NCI-H510A treated with DMSO at 0.1 percent for 48 hours (cell line): ENCODE results near the gene LPCAT4.
A peak's percentile ranks its signal among the peaks of the same experiment; 100 is the strongest.
"Not testable (repeated sequence)": the region's sequence is repeated elsewhere in the genome, so short reads cannot be mapped to it uniquely, and the experiment has no call there.

Experiments used
- DNase-seq: peaks from one replicate; lab custom pipeline; 2025; lab: John Stamatoyannopoulos, UW

Gene LPCAT4

DNA sequence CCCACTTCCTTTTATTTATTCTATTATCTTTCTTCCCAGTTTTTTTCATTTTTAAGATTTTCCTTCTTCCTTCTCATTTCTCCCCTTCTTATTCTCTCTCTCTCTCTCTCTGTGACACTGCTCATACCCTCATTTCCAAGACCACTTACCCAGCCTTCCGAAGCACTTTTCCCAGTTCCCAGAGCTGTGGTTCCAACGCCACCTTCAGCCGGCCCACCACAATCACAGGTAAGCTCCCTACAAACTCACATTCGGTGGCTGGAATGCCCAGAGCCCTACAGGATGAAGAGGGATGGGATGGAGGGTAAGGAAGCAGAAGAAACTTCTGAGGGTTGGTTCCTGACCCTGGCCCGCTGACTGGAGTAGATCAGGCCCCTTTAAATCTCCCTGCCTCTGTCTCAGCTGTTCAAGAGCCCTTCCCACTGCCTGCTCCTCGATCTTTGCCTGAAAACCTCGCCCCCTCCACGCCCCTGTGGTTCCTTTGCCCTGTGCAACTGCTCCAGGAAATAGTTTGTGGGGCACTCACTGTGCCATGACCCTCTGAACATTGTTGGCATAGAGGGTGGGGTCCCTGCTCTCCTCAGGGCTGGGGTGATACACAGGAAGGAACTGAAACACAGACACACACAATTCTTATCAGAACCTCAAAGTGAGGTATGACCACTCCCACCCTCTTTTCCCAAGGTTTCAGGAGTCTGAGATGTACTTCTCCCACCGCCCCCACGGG is 4.8 kb downstream of the LPCAT4 start:
- DNase-seq = no peak

DNA sequence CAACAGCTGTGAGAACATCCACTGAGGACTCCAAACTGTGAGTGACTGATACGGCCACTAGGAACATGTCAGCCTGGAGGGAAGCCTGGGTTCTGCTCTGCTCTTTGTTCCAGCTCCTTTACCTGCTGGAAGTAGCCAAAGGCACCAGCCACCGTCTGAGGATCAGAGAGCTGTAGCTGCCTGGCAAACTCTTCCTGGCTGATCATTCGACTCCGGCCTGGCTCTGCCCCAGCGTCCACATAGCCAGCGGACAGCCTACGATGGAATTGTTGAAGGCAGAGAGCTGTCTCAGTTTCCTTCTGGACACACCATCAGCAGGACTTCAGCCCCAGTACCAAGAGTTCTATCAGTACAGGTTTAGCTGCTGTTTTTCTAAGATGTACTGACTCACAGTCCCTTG is 5.7 kb downstream of the LPCAT4 start:
- DNase-seq = no peak

DNA sequence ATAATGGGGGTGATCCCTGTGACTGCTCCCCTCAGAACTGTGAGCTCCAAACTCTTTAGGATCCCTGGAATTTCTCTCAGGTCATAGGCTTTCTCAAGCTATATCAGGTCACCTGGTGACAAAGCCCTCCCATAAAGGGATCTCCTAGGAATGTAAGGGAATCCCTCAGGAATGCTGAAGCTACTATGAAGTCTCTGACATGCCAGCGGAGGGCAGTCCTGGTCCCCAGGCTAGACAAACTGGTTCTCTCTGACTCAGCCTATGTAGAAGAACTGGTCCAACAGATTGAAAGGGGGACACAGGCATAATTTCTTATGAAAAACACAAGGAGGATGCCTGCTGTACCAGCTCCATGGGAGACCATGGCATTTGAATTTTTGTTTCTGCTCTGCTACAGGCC is 6.7 kb downstream of the LPCAT4 start:
- DNase-seq = no peak

DNA sequence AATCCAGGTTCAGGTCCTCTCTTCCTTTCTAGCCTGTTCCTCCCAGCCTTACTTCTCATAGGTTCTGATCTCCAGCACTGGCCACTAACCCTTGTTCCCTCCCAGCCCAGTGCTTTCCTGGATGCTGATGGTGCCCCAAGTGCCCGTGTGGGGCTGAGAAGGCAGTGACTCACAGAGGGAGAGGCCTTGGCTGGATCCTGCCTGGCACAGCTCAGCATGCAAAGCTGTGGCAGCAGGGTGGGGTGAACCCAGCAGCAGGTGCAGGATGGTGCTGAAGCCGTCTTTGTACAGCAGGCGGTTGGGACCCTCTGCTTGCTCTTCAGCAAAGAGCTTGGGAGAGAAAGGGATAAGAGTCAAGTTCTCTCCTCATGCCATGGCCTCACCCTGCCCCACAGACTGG is 7.6 kb downstream of the LPCAT4 start:
- no peak for DNase-seq

DNA sequence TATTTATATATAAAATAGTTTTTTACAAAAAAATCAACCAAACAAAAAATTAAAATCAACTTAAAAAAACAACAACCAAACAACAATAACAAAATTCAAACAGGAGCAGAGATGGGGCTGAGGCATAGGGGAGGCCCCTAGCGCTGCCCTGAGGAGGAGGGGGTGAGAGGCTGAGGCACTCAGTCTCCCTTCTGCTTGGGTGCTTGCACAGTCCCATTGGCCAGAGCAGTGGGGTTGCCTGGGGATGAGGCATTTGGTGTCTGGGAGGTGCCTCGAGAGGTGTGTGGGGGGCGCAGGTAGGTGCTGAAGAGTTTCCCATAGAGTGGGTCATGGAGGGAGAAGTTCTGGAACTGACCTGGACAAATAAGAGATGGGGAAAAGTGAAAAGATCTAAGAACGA is 8.0 kb downstream of the LPCAT4 start:
- DNase-seq = no peak

DNA sequence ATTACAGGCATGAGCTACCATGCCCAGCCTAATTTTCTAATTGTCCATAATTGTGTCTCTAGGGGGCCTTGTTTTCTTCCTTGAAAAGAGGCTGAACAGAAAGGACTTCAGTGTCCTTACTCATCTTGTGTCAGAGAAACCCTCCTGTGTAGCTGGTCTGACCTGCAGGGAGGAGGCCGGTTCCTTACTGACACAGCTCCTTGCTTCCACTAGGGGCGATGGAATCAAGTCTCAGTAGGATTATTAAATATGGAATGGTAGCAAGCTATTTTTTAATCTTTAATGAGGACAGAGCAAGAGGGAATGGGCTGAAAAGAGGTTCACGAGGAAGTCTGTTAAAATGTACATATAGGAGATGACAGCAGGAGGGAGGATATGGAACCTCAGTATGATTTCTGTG is 8.6 kb downstream of the LPCAT4 start:
- DNase-seq = no peak

DNA sequence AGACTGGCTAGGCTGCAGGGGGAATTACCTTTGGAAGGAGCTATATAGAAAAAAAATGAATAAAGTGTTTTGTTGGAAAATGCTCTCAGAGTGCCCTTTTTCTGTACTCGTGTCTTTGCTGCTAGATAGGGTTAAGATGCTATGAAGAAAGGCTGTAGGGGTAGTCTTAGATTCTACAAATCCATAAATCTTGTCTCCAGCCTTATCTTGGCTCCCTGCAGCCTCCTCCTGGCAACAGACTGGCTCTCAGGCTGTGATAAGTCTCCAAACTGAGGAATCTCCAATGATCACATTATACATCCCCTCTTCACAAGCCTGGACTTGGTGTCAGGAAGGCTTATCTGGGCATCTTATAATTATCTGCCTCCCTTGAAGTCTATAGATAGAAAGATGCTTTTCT is 9.3 kb downstream of the LPCAT4 start:
- DNase-seq = no peak

DNA sequence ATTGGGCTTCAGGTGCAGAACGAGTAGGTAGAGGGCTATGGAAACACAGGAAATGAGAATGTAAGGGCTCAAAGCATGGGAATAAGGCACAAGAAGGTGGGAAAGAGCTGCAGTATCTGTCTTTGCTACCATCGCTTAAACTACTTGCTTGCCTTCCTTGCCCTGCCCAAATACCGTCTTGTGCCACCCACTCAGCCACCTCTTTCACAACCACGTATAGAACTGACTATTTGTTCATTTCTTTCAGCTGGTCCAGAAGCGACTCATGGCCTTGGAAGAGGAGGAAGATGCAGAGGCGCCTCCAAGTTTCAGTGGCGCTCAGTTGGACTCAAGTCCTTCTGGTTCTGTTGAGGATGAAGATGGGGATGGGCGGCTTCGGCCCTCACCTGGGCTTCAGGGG is 11.8 kb downstream of the LPCAT4 start:
- DNase-seq = no peak

DNA sequence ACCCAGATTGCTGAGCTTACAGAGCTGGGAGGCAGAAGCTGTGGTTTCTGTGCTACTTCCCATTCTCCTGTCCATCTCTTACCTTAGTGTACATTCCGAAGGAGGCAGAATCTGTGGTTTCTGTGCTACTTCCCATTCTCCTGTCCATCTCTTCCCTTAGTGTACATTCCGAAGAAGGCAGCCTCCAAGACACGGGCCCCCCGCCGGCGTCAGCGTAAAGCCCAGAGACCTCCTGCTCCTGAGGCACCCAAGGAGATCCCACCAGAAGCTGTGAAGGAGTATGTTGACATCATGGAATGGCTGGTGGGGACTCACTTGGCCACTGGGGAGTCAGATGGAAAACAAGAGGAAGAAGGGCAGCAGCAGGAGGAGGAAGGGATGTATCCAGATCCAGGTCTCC is 12.7 kb downstream of the LPCAT4 start:
- DNase-seq = no peak

DNA sequence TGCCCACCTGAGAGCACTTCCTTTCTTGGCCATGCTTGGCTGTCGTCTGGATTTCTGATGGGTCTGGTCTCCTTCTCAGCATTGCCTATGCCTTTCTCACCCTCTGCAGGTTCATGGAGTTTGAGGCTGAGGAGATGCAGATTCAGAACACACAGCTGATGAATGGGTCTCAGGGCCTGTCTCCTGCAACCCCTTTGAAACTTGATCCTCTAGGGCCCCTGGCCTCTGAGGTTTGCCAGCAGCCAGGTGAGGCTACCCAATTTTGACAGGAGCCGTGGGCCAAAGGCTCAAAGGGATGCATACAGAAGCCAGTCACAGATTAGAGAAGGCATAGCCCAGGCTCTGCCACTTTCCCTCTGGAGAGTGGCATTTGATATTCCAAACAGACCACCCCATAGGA is 13.4 kb downstream of the LPCAT4 start:
- no peak for DNase-seq

DNA sequence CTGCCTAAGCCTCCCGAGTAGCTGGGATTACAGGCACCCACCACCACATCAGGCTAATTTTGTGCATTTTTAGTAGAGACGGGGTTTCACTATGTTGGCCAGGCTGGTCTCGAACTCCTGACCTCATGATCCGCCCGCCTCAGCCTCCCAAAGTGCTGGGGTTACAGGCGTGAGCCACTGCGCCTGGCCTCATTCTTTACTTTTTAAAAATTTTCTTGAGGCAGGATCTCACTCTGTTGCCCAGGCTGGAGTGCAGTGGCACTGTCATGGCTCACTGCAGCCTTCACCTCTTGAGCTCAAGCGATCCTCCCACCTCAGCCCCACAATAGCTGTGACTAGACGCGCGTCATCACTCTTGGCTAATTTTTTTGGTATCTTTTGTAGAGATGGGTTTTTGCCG is 14.0 kb downstream of the LPCAT4 start:
- DNase-seq = not testable (repeated sequence)

DNA sequence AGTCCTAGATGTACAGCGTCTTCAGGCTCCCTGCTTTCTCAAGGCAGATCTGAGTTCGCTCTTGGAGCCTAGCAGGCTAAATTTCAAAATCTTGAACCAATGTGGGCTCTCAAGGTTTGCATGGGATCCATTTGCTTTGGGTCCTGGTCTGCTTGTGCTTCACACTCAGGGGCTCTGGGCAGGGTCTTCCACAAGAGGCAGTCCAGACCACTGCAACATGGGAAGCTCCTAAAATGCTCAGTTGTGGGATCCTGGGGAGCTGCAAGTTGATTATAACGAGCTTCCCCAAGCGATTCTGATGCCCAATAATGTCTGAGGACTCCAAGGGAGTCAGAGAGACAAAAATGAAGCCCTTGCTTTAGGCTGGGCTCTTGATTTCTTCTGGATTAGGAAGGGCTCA is 17.2 kb downstream of the LPCAT4 start:
- no peak for DNase-seq

DNA sequence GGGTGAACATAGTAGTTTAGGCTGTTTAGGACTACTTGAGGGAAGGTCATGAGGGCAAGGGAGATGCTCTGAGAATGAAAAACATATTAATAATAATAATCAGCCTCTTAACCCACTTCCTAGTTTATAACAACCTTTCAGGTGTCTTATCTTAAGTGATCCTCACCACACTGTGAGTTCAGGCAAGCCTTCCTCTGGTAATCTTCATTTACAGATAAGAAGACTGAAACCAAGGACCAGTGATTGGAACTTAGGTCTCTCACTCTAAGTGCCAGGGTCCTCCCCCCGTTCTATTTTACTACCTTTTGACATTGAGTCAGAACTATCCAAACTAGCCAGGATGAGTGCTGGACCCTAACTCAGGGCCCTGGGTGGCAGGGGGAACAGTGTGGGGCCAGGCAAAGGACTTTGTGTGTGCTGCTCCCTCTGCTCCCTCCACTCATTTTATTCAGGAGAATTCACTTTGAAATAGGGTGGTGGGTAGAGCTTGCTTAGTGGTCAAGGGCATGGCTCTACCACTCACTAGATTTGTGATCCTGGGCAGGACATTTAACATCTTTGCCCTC is 18.2 kb downstream of the LPCAT4 start:
- no peak for DNase-seq

DNA sequence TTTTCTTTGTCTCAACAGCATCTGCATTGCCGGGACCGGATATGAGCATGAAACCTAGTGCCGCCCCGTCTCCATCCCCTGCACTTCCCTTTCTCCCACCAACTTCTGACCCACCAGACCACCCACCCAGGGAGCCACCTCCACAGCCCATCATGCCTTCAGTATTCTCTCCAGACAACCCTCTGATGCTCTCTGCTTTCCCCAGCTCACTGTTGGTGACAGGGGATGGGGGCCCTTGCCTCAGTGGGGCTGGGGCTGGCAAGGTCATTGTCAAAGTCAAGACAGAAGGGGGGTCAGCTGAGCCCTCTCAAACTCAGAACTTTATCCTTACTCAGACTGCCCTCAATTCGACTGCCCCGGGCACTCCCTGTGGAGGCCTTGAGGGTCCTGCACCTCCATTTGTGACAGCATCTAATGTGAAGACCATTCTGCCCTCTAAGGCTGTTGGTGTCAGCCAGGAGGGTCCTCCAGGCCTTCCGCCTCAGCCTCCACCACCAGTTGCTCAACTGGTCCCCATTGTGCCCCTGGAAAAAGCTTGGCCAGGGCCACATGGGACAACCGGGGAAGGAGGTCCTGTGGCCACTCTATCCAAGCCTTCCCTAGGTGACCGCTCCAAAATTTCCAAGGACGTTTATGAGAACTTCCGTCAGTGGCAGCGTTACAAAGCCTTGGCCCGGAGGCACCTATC is 18.9 kb downstream of the LPCAT4 start:
- no peak for DNase-seq

DNA sequence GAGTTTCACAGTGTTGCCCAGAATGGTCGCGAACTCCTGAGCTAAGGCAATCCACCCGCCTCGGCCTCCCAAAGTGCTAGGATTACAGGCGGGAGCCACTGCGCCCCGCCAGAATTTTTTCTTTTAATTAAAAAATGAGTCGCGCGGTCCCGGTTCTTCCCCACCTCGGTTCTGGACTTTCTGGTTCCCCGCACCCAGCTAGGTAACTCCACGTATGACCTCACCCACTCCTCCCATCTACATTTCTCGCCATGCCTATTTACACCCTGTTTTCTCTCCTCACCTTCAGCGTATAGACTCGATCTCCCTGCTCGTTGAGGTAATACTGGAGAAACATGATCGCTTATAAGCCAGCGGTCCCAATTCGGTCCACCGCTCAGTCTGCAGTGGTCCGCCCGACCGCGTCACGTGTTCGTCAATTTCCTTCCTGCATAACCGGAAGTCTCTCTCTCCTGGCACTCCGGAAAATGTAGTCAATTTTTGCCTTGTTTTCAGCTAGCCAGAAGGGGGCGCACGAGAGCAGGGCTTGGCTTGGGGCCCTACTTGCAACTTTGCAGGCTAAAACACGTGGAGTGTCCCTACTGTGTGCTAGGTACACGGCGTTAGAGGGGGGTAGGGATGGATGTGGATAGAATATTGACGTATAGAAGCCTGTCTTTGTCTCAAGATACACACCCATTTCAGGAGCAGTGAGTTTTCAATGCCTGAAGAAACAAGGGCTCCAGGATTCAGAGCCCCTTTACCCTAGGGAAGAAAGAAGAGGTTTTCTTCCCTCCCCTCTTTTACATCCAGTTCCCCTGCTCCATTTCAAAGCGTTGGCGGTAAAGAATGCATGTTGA is 24.0 kb downstream of the LPCAT4 start, which contains the start of the genes NOP10 and NUTM1:
Gene NOP10 (minus strand): TSS at position 400 of the 839 bp plus-strand sequence. CDS start 63 bp downstream, at position 337.
Gene NUTM1 (plus strand): TSS at position 579 of the 839 bp plus-strand sequence. CDS start 382 bp downstream, outside the sequence.
- DNase-seq = peak; percentile 82

DNA sequence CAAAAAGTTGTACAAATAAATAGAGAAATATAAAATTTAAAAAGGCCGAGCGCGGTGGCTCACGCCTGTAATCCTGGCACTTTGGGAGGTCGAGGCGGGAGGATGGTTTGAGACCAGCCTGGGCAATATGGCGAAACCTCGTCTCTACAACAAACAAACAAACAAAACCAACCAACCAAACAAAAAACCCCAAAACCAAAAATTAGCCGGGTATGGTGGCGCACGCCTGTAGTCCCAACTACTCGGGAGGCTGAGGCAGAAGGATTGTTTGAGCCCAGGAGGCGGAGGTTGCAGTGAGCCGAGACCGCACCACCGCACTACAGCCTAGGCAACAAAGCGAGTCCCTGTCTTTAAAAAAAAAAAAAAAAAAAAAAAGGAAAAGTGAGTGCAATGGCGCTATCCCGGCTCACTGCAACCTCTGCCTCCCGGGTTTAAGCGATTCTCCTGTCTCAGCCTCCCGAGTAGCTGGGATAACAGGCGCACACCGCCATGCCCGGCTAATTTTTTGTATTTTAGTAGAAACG is 24.7 kb downstream of the LPCAT4 start:
- not testable (repeated sequence) for DNase-seq

DNA sequence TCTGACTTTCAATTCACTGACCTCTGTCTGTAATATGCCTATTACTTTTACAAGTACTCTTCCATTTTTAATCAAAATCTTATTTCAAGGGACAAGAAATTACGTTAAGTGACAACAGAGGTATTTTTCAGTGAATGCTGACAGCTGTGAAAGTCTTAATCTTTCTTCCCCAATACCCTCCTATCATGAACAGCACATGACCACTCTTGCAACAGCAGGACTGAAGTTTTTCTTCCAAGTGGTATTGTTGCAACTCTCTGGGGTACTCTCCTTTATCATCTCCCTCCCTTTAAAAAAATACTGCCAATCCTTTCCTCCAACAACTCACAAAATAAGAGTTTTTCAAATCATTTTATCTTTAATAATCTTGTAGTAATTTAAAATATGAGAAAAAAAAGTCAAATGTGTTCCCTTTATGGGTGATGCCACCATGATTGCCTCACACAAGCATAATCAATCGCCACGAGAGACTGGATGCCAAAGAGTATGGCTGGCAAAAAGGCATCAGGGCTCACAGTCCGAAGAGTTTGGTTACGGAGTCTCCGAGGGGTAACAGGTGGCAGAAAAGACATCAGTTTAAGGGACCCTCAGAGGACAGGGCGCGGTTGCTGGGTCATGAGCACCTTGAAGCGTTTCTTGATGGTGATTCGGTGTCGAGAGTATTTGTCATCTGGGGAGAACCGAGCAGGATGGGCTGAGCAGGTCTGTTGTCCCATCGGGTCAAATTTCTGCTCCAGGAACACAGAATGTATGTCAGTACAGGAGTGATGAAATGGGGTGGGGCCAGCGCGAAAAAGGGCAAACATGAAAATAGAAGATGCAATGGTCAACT is 25.4 kb downstream of the LPCAT4 start:
- no peak for DNase-seq

DNA sequence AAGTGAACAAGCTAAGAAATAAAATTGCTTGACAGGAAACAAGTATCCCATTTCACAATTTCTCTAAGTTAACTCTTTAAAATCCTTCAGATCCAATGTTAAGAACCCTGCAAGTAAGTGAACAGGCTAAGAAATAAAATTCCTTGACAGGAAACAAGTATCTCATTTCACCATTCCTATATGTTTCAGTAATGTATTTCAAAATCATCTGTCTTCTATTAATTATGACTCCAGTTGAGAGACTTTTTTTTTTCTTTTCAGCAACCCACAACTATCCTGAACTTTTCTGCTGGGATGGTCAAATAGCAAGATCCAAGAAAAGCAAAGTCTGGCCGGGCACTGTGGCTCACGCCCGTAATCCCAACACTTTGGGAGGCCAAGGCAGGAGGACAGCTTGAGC is 27.1 kb downstream of the LPCAT4 start:
- no peak for DNase-seq

DNA sequence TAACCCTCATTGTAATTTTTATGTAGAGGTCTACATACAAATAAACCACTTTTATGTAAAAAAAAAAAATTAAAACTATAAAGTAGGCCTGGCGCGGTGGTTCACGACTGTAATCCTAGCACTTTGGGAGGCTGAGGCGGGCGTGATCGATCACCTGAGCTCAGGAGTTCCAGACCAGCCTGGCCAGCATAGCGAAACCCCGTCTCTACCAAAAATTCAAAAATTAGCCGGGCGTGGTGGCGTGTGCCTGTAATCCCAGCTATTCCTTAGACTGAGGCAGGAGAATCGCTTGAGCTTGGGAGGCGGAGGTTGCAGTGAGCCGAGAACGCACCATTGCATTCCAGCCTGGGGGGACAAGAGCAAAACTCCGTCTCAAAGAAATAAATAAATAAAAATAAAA is 28.6 kb downstream of the LPCAT4 start:
- DNase-seq = no peak

DNA sequence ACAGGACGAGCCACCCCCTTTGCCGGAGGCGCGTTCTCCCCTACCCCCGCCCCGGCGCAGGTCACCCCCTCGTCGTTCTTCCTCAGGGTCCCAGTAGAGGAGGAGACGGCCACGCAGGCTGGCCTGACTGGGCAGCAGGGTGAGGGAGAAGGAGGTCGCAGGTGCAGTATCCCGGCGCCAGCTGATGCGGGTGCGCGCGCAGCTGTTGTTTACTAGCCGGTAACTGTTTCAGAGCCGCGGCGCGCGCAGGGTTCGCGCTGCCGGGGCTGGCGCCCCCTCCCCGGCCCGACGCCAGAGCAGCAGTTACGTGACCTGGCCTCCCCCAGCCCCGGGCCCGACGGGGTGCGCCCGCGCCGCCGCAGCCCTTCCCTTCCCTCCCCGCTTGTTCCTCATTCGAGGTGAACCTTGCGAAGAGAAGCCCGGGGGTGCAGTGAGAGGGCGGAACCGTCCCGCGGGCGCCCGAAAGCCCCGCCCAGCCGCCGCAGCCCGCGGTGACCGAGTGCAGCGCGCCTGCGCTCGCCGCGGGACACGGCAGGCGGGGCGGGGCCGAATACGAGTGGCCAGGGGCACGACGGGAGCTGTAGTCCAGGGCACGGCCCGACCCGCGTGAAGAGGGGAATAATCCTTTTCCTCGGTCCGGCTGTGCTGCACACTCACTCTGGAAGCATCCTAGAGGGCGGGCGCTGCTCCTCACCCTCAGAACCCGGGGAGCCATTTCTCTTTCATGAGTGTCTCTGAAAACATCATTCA is 29.3 kb downstream of the LPCAT4 start, which contains the start of gene SLC12A6:
Gene SLC12A6 (minus strand): TSS at position 225 of the 750 bp plus-strand sequence. CDS start 1,101 bp downstream, outside the sequence.
- DNase-seq = peak; percentile 79
